ENCODE measurements around the gene TIGIT. TPM values are rescaled to one million over a fixed set of nuclear protein-coding genes. Genes with fewer than 3 reads are reported as not detected.

The TIGIT gene
- total RNA-seq, 2 donors from 2014 or later = 0.37 to 0.40 TPM

- H3K27ac ChIP-seq = no peak overlapping the region
- TF ChIP-seq CTCF (IDR thresholded peaks at IDR 0.05) = no peak
- DNase-seq = no peak
Measured at GRCh38 chr3:114323546-114324254, 29.9 kb downstream of the TIGIT start.

GRCh38 chr3:114327665-114328064 lies 33.8 kb downstream of the TIGIT start:
- intact Hi-C loops (cut with DNase I) = no loop called here
- no peak for TF ChIP-seq CTCF (IDR thresholded peaks at IDR 0.05)
- Histone ChIP-seq H3K27me3 (no peaks in the 10 kb centered on the region), H3K9me3 (no peaks in the 10 kb centered on the region), H3K4me3 (no peak overlapping the region), H3K27ac (no peak overlapping the region), H3K9ac (ENCODE audit: low read depth in 2 of 2, low read length in 2 of 2) (no peak overlapping the region), H3K36me3 (no peaks in the 10 kb centered on the region), H3K4me1 (no peaks in the 10 kb centered on the region)
- DNase-seq = no peak

More at GRCh38 chr3:114323546-114324254, 29.9 kb downstream of the TIGIT start:
- Histone ChIP-seq H3K4me3 (no peak overlapping the region), H3K9me3 (no peaks in the 10 kb centered on the region), H3K4me1 (no peaks in the 10 kb centered on the region), H3K9ac (ENCODE audit: low read depth in 2 of 2, low read length in 2 of 2) (no peak overlapping the region), H3K27me3 (no peaks in the 10 kb centered on the region), H3K36me3 (no peaks in the 10 kb centered on the region)
- intact Hi-C loops (cut with DNase I) = no loop called here

- Histone ChIP-seq H3K27ac (no peak overlapping the region), H3K4me3 (no peak overlapping the region), H3K9me3 (no peaks in the 10 kb centered on the region), H3K4me1 (no peaks in the 10 kb centered on the region), H3K9ac (ENCODE audit: low read depth in 2 of 2, low read length in 2 of 2) (no peak overlapping the region), H3K27me3 (no peaks in the 10 kb centered on the region), H3K36me3 (no peaks in the 10 kb centered on the region)
- TF ChIP-seq CTCF (IDR thresholded peaks at IDR 0.05) = no peak
- intact Hi-C loops (cut with DNase I) = no loop called here
- no peak for DNase-seq
Measured at GRCh38 chr3:114328345-114328744, 34.5 kb downstream of the TIGIT start.

GRCh38 chr3:114329823-114330222 lies 36.0 kb downstream of the TIGIT start:
- no peak for DNase-seq
- no peak overlapping the region for H3K9ac ChIP-seq (ENCODE audit: low read depth in 2 of 2, low read length in 2 of 2)
- no peak overlapping the region for H3K4me3 ChIP-seq
- no peaks in the 10 kb centered on the region for H3K36me3 ChIP-seq
- no peak overlapping the region for H3K27ac ChIP-seq
- no peaks in the 10 kb centered on the region for H3K9me3 ChIP-seq
- no peak for TF ChIP-seq CTCF (IDR thresholded peaks at IDR 0.05)
- intact Hi-C loops (cut with DNase I) = no loop called here
- no peaks in the 10 kb centered on the region for H3K4me1 ChIP-seq
- H3K27me3 ChIP-seq = no peaks in the 10 kb centered on the region

- intact Hi-C loops (cut with DNase I) = no loop called here
- DNase-seq = peak; percentile 39
- no peak overlapping the region for H3K27ac ChIP-seq
- no peaks in the 10 kb centered on the region for H3K36me3 ChIP-seq
- no peak overlapping the region for H3K9ac ChIP-seq (ENCODE audit: low read depth in 2 of 2, low read length in 2 of 2)
- H3K4me3 ChIP-seq = no peak overlapping the region
- no peaks in the 10 kb centered on the region for H3K4me1 ChIP-seq
- TF ChIP-seq CTCF (IDR thresholded peaks at IDR 0.05) = no peak
- H3K9me3 ChIP-seq = no peaks in the 10 kb centered on the region
- no peaks in the 10 kb centered on the region for H3K27me3 ChIP-seq
Measured at GRCh38 chr3:114331007-114331406, 37.2 kb downstream of the TIGIT start.
